CD4-positive, CD25-positive, alpha-beta regulatory T cell (primary cell): ENCODE results near the gene TPX2. TPM values are rescaled to one million over a fixed set of nuclear protein-coding genes. Genes with fewer than 3 reads are reported as not detected.
A peak's percentile ranks its signal among the peaks of the same experiment; 100 is the strongest.

Source experiments
- ATAC-seq, 2 donors: fragments of 150-1000 bp; cut with Tn5 transposase; one replicate each; pipeline ENCODE4 v1.10.0; 2021; ENCODE audit warnings: low read depth in 2 of 2, moderate number of reproducible peaks in 2 of 2, moderate library complexity in 1 of 2
- DNase-seq, 3 donors: peaks; one replicate each; pipeline versions ENCODE4 v3.0.0 to v3.0.0-alpha.2; 2012 to 2022; ENCODE audit warnings: mixed read lengths in 1 of 3
- H3K27ac ChIP-seq: one replicate; pipeline ENCODE4 v1.7.0; 2013; ENCODE audit warnings: mild to moderate bottlenecking, low read length; ENCODE audit not compliant: insufficient read depth, poor library complexity, severe bottlenecking
- H3K27me3 ChIP-seq: one replicate; pipeline ENCODE4 v1.7.0; 2013; ENCODE audit warnings: low read length; ENCODE audit not compliant: control insufficient read depth, insufficient read depth
- H3K36me3 ChIP-seq: one replicate; pipeline ENCODE4 v1.7.0; 2013; ENCODE audit warnings: mild to moderate bottlenecking, low read length, moderate library complexity; ENCODE audit not compliant: control insufficient read depth, insufficient read depth
- H3K4me1 ChIP-seq: 2 replicates; pipeline ENCODE4 v1.7.0; 2013; ENCODE audit warnings: mild to moderate bottlenecking, low read length; ENCODE audit not compliant: insufficient read depth, control insufficient read depth, poor library complexity, severe bottlenecking
- H3K4me3 ChIP-seq: one replicate; pipeline ENCODE4 v1.7.0; 2013; ENCODE audit warnings: low read depth, mild to moderate bottlenecking, low read length, moderate library complexity
- H3K9me3 ChIP-seq, 2 experiments: 1 replicate in 1 of 2; 2 replicates in 1 of 2; pipeline ENCODE4 v1.7.0; 2013; ENCODE audit warnings: low read length in 2 of 2, mild to moderate bottlenecking in 1 of 2, moderate library complexity in 1 of 2; ENCODE audit not compliant: control insufficient read depth in 2 of 2
- H3K27ac Mint-ChIP-seq, 3 donors: one replicate each; pipeline ENCODE4 v1.8.0; 2020 to 2022; ENCODE audit warnings: mild to moderate bottlenecking in 3 of 3, mixed read lengths in 3 of 3, moderate library complexity in 2 of 3
- H3K27me3 Mint-ChIP-seq: one replicate; pipeline ENCODE4 v1.8.0; 2022; ENCODE audit warnings: mild to moderate bottlenecking, mixed read lengths
- H3K36me3 Mint-ChIP-seq: one replicate; pipeline ENCODE4 v1.8.0; 2020; ENCODE audit warnings: mixed read lengths
- H3K4me1 Mint-ChIP-seq, 4 donors: one replicate each; pipeline ENCODE4 v1.8.0; 2020 to 2022; ENCODE audit warnings: mixed read lengths in 4 of 4, mild to moderate bottlenecking in 1 of 4
- H3K4me3 Mint-ChIP-seq, 4 donors: one replicate each; pipeline ENCODE4 v1.8.0; 2020 to 2022; ENCODE audit warnings: mild to moderate bottlenecking in 4 of 4, mixed read lengths in 4 of 4, moderate library complexity in 3 of 4
- H3K9me3 Mint-ChIP-seq, 7 donors: one replicate each; pipeline ENCODE4 v1.8.0; 2020 to 2022; ENCODE audit warnings: mixed read lengths in 7 of 7, mild to moderate bottlenecking in 3 of 7, moderate library complexity in 2 of 7
- polyA plus RNA-seq, 4 donors: library from polyadenylated mRNA; unstranded; fragments of 300-500 nt; fragmentation: Illumina TruSeq; gene quantifications; one replicate each; pipeline ENCODE4 v1.2.3, GENCODE V29; 2021
- total RNA-seq: library from RNA; stranded (reverse); gene quantifications from one replicate; pipeline ENCODE4 v1.2.3, GENCODE V29; 2022

The TPX2 gene
- total and polyA plus RNA-seq, 5 donors from 2014 or later, result 3.1 to 6.3 (median 4.0) TPM

- Histone ChIP-seq H3K27ac (no peak overlapping the region), H3K4me1 (peaks cover 50% of the 10 kb centered on the region), H3K9me3 (no peaks in the 10 kb centered on the region), H3K4me3 (no peak overlapping the region), H3K27me3 (no peaks in the 10 kb centered on the region), H3K36me3 (peaks cover 15% of the 10 kb centered on the region)
- peaks cover 18 to 78% (median 61%) of the 10 kb centered on the region in 4 donors for H3K4me1 Mint-ChIP-seq
- DNase-seq, result no peak
- H3K4me3 Mint-ChIP-seq, result peak overlapping the region in 1 of 4 donors; percentile 5
- ATAC-seq, result no peak
- no peaks in the 10 kb centered on the region for H3K27me3 Mint-ChIP-seq
- H3K9me3 Mint-ChIP-seq, result no peaks in the 10 kb centered on the region
- H3K36me3 Mint-ChIP-seq, result peaks cover 32% of the 10 kb centered on the region
- H3K27ac Mint-ChIP-seq, result peak overlapping the region; percentile 72 to 78 (median 76)
These were observed 43.0 kb upstream of the TPX2 start for GRCh38 chr20:31695849-31696804.

GRCh38 chr20:31698243-31698802, 40.8 kb upstream of the TPX2 start:
- H3K36me3 Mint-ChIP-seq, result peaks cover 28% of the 10 kb centered on the region
- Histone ChIP-seq H3K27ac (no peak overlapping the region), H3K9me3 (no peaks in the 10 kb centered on the region), H3K27me3 (no peaks in the 10 kb centered on the region), H3K4me1 (peaks cover 39% of the 10 kb centered on the region), H3K4me3 (no peak overlapping the region), H3K36me3 (peaks cover 15% of the 10 kb centered on the region)
- H3K27ac Mint-ChIP-seq, result peak overlapping the region in 2 of 3 donors; percentile 17 to 86
- no peak overlapping the region for H3K4me3 Mint-ChIP-seq
- ATAC-seq (no peak), DNase-seq (no peak)
- H3K9me3 Mint-ChIP-seq, result no peaks in the 10 kb centered on the region
- no peaks in the 10 kb centered on the region for H3K27me3 Mint-ChIP-seq
- peaks cover 20 to 74% (median 57%) of the 10 kb centered on the region in 4 donors for H3K4me1 Mint-ChIP-seq

GRCh38 chr20:31698803-31699718, 40.0 kb upstream of the TPX2 start:
- peak overlapping the region; percentile 11 to 48 (median 25) for H3K4me3 Mint-ChIP-seq

GRCh38 chr20:31699801-31700728, 39.0 kb upstream of the TPX2 start:
- Mint-ChIP-seq H3K4me1 (peaks cover 21 to 66% (median 51%) of the 10 kb centered on the region in 4 donors), H3K27me3 (no peaks in the 10 kb centered on the region)

More at GRCh38 chr20:31698803-31699718, 40.0 kb upstream of the TPX2 start:
- peak; percentile 66 to 72 for ATAC-seq
- Histone ChIP-seq H3K27ac (peak overlapping the region; percentile 65), H3K4me1 (peaks cover 31% of the 10 kb centered on the region), H3K36me3 (peaks cover 15% of the 10 kb centered on the region), H3K9me3 (no peaks in the 10 kb centered on the region), H3K27me3 (no peaks in the 10 kb centered on the region), H3K4me3 (peak overlapping the region; percentile 62)
- Mint-ChIP-seq H3K9me3 (no peaks in the 10 kb centered on the region), H3K36me3 (peaks cover 28% of the 10 kb centered on the region), H3K4me1 (peaks cover 20 to 72% (median 55%) of the 10 kb centered on the region in 4 donors), H3K27me3 (no peaks in the 10 kb centered on the region), H3K27ac (peak overlapping the region; percentile 86 to 90 (median 88))
- DNase-seq, result peak in 1 of 3 donors; percentile 70

GRCh38 chr20:31700747-31701146, 38.3 kb upstream of the TPX2 start:
- ATAC-seq (no peak), DNase-seq (no peak)
- Histone ChIP-seq H3K4me3 (no peak overlapping the region), H3K4me1 (peaks cover 23% of the 10 kb centered on the region), H3K27ac (no peak overlapping the region), H3K27me3 (no peaks in the 10 kb centered on the region), H3K36me3 (peaks cover 14% of the 10 kb centered on the region), H3K9me3 (no peaks in the 10 kb centered on the region)
- no peaks in the 10 kb centered on the region for H3K9me3 Mint-ChIP-seq
- H3K36me3 Mint-ChIP-seq, result peaks cover 38% of the 10 kb centered on the region
- H3K27ac Mint-ChIP-seq, result peak overlapping the region; percentile 71 to 88 (median 86)
- no peak overlapping the region for H3K4me3 Mint-ChIP-seq
- H3K27me3 Mint-ChIP-seq, result no peaks in the 10 kb centered on the region
- H3K4me1 Mint-ChIP-seq, result peaks cover 24 to 64% (median 49%) of the 10 kb centered on the region in 4 donors

More at GRCh38 chr20:31699801-31700728, 39.0 kb upstream of the TPX2 start:
- Mint-ChIP-seq H3K9me3 (no peaks in the 10 kb centered on the region), H3K27ac (peak overlapping the region; percentile 71 to 88 (median 86)), H3K4me3 (peak overlapping the region in 2 of 4 donors; percentile 13 to 35), H3K36me3 (peaks cover 37% of the 10 kb centered on the region)
- H3K4me3 ChIP-seq, result peak overlapping the region; percentile 62
- H3K4me1 ChIP-seq, result peaks cover 21% of the 10 kb centered on the region
- ATAC-seq, result no peak
- no peaks in the 10 kb centered on the region for H3K27me3 ChIP-seq
- no peak for DNase-seq
- peaks cover 15% of the 10 kb centered on the region for H3K36me3 ChIP-seq
- H3K9me3 ChIP-seq, result no peaks in the 10 kb centered on the region
- H3K27ac ChIP-seq, result no peak overlapping the region

- Histone ChIP-seq H3K9me3 (no peaks in the 10 kb centered on the region), H3K4me3 (no peak overlapping the region), H3K4me1 (peaks cover 29% of the 10 kb centered on the region), H3K27me3 (no peaks in the 10 kb centered on the region), H3K27ac (no peak overlapping the region), H3K36me3 (peaks cover 15% of the 10 kb centered on the region)
- Mint-ChIP-seq H3K4me3 (peak overlapping the region in 1 of 4 donors; percentile 24), H3K36me3 (peaks cover 39% of the 10 kb centered on the region), H3K9me3 (no peaks in the 10 kb centered on the region), H3K4me1 (peaks cover 24 to 67% (median 55%) of the 10 kb centered on the region in 4 donors), H3K27ac (peak overlapping the region; percentile 66 to 90 (median 76)), H3K27me3 (no peaks in the 10 kb centered on the region)
- DNase-seq (no peak), ATAC-seq (no peak)
These were observed 37.5 kb upstream of the TPX2 start for GRCh38 chr20:31701591-31701990.
